DND-41 (cell line): ENCODE data around the gene HID1.

Experiments used
- ATAC-seq: fragments of 200-7000 bp; cut with Tn5 transposase; 3 replicates; pipeline ENCODE4 v1.9.1; 2021; ENCODE audit warnings: low read depth; ENCODE audit not compliant: insufficient read depth
- DNase-seq: peaks from one replicate; pipeline ENCODE4 v3.0.0-alpha.2; 2020
- H2AFZ ChIP-seq: 2 replicates; pipeline ENCODE4 v1.6.0; 2012; ENCODE audit warnings: low read depth, low read length
- H3K27ac ChIP-seq: 2 replicates; pipeline ENCODE4 v1.5.1; 2012; ENCODE audit warnings: low read length, inconsistent platforms
- H3K27me3 ChIP-seq: fragments of 200-600 bp; sonication (generic); 2 replicates; pipeline ENCODE4 v1.6.0; 2012; ENCODE audit warnings: low read length, mild to moderate bottlenecking, inconsistent platforms; ENCODE audit not compliant: insufficient read depth, poor library complexity
- H3K36me3 ChIP-seq: 2 replicates; pipeline ENCODE4 v1.5.1; 2012; ENCODE audit warnings: low read length, inconsistent platforms; ENCODE audit not compliant: insufficient read depth
- H3K4me1 ChIP-seq: 2 replicates; pipeline ENCODE4 v1.5.1; 2012; ENCODE audit warnings: mild to moderate bottlenecking, low read length; ENCODE audit not compliant: insufficient read depth
- H3K4me2 ChIP-seq: 2 replicates; pipeline ENCODE4 v1.6.0; 2012; ENCODE audit warnings: mild to moderate bottlenecking, moderate library complexity, low read length, inconsistent platforms; ENCODE audit not compliant: insufficient read depth
- H3K4me3 ChIP-seq, 2 experiments: fragments of 200-600 bp in 1 of 2; shearing (Covaris generic) in 1 of 2; 2 replicates each; pipeline ENCODE4 v1.5.1; 2012 to 2016; ENCODE audit warnings: inconsistent platforms in 2 of 2, low read length in 2 of 2, mild to moderate bottlenecking in 2 of 2, low read depth in 1 of 2, moderate library complexity in 1 of 2
- H3K79me2 ChIP-seq: 2 replicates; pipeline ENCODE4 v1.6.0; 2012; ENCODE audit warnings: low read length, inconsistent platforms; ENCODE audit not compliant: insufficient read depth
- H3K9ac ChIP-seq: 2 replicates; pipeline ENCODE4 v1.6.0; 2012; ENCODE audit warnings: low read depth, mild to moderate bottlenecking, inconsistent platforms, low read length, moderate library complexity
- H3K9me3 ChIP-seq: 2 replicates; pipeline ENCODE4 v1.5.1; 2012; ENCODE audit warnings: low read length, moderate library complexity, mild to moderate bottlenecking, inconsistent platforms; ENCODE audit not compliant: insufficient read depth, severe bottlenecking
- H4K20me1 ChIP-seq: 2 replicates; pipeline ENCODE4 v1.6.0; 2012; ENCODE audit warnings: low read length; ENCODE audit not compliant: insufficient read depth
- EZH2 ChIP-seq: IDR thresholded peaks from 3 replicates; pipeline ENCODE4 v1.6.1; 2012; ENCODE audit warnings: borderline replicate concordance, low read depth, mild to moderate bottlenecking, moderate library complexity, low read length, inconsistent platforms; ENCODE audit not compliant: severe bottlenecking
- TF ChIP-seq, protein P1 (sequence below): IDR thresholded peaks from 2 replicates; pipeline ENCODE4 v1.5.1; 2012; ENCODE audit warnings: borderline replicate concordance, low read length, moderate library complexity, mild to moderate bottlenecking; ENCODE audit not compliant: poor library complexity, severe bottlenecking; ENCODE audit errors: extremely low read depth

The HID1 gene

DNA sequence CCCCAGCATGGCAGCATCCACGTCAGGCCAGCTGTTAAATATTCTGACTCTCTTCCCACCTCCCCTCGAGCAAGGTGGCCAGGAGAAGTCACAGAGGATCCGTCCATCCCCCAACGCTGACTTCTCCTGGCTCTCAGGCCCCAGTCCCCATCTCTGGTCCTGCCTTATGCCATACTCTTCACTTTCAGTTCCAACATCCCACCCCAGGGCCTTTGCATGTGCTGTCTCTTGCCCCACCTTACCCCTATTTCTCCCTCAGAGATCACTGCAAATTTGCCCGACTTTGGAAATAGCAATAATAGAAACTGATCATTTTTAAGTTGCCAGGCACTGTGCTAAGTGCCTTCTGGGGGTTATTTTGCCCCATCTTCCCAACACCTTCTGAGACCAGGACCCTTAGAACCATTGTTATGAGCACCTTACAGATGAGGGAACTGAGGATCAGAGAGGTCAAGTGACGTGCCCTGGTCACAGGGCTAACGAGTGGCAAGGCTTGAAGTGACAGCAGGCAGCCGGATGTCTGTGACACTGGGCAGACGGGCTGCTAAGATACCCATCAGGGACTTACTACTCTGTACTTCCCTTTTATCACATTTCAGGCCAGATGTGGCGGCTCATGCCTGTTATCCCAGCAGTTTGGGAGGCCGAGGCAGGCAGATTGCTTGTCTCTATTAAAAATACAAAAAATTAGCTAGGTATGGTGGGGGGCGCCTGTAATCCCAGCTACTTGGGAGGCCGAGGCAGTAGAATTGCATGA lies 17.7 kb downstream of the HID1 start:
- DNase-seq (no peak), ATAC-seq (no peak)
- Histone ChIP-seq H3K4me2 (no peak overlapping the region), H4K20me1 (no peaks in the 10 kb centered on the region), H3K27me3 (no peaks in the 10 kb centered on the region), H3K36me3 (no peaks in the 10 kb centered on the region), H3K4me1 (no peaks in the 10 kb centered on the region), H3K4me3 (no peak overlapping the region), H3K27ac (no peak overlapping the region), H3K9ac (no peak overlapping the region), H2AFZ (no peak overlapping the region), H3K79me2 (no peaks in the 10 kb centered on the region), H3K9me3 (no peaks in the 10 kb centered on the region)
- TF ChIP-seq, protein P1, sequence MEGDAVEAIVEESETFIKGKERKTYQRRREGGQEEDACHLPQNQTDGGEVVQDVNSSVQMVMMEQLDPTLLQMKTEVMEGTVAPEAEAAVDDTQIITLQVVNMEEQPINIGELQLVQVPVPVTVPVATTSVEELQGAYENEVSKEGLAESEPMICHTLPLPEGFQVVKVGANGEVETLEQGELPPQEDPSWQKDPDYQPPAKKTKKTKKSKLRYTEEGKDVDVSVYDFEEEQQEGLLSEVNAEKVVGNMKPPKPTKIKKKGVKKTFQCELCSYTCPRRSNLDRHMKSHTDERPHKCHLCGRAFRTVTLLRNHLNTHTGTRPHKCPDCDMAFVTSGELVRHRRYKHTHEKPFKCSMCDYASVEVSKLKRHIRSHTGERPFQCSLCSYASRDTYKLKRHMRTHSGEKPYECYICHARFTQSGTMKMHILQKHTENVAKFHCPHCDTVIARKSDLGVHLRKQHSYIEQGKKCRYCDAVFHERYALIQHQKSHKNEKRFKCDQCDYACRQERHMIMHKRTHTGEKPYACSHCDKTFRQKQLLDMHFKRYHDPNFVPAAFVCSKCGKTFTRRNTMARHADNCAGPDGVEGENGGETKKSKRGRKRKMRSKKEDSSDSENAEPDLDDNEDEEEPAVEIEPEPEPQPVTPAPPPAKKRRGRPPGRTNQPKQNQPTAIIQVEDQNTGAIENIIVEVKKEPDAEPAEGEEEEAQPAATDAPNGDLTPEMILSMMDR, result no peak
- no peak for TF ChIP-seq EZH2

DNA sequence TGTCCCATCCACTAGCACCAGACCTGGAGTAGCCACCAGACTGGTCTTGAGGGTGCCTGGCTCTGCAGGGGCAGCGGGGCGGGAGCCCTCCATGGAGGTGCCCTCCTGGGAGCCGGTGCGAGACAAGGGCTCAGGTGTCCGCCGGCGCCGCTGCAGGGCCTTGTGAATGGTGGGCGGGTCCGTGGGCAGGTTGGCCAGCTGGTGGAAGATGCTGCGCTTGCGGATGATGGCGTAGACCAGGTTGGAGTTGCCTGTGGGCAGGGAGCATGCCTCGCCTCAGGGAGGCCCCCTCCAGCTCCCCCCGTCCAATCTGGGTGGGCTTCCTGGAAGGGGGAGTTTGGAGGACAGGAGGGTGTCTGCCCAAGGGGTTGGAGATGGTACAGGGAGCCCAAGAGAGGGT lies 18.4 kb downstream of the HID1 start:
- H3K36me3 ChIP-seq, result no peaks in the 10 kb centered on the region
- no peaks in the 10 kb centered on the region for H4K20me1 ChIP-seq
- DNase-seq, result no peak
- H3K9me3 ChIP-seq, result no peaks in the 10 kb centered on the region
- no peak overlapping the region for H3K4me3 ChIP-seq
- no peaks in the 10 kb centered on the region for H3K4me1 ChIP-seq
- H2AFZ ChIP-seq, result no peak overlapping the region
- ATAC-seq, result no peak
- H3K79me2 ChIP-seq, result no peaks in the 10 kb centered on the region
- H3K9ac ChIP-seq, result no peak overlapping the region
- no peak overlapping the region for H3K4me2 ChIP-seq
- no peak for TF ChIP-seq EZH2
- TF ChIP-seq, protein P1, result no peak
- no peaks in the 10 kb centered on the region for H3K27me3 ChIP-seq
- H3K27ac ChIP-seq, result no peak overlapping the region

DNA sequence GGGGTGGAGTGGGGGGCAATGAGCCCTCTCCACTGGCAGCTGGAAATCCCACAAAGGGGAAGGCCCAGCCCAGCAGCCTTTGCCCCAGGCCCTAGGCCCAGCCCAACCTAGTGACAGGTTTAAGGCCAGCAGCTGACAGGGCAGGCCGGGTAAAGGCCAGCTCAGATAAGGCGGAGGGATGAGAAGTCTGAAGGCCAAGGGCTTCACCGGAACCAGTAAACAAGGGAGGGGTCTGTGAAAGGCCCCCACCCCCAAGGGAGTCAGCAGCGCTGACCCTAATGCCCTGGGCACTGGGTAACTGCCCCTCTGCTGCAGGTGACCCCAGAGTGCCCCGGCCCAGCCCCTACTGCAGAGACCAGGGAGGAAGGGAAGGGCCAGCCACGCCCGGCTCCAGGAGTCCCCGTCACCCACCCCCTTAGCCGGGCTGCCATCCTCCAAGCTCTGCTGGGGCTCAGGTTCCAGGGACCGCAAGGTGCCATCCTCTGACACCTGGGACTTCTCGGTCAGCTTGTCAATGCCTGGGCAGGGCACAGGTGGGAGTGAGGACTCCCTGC lies 19.3 kb downstream of the HID1 start:
- Histone ChIP-seq H2AFZ (no peak overlapping the region), H3K4me1 (no peaks in the 10 kb centered on the region), H3K4me3 (no peak overlapping the region), H3K9me3 (no peaks in the 10 kb centered on the region), H3K27ac (no peak overlapping the region), H3K4me2 (no peak overlapping the region), H3K27me3 (no peaks in the 10 kb centered on the region), H3K79me2 (no peaks in the 10 kb centered on the region), H3K36me3 (no peaks in the 10 kb centered on the region), H4K20me1 (no peaks in the 10 kb centered on the region), H3K9ac (no peak overlapping the region)
- no peak for TF ChIP-seq EZH2
- TF ChIP-seq, protein P1, result no peak
- no peak for ATAC-seq
- DNase-seq, result no peak
